CD4-positive, alpha-beta T cell treated with Interferon alpha-2 for 1 hour (primary cell): Measurements from ENCODE around the gene ZCCHC8.

Experiments used
- DNase-seq, 2 donors: peaks; one replicate each; pipeline ENCODE4 v3.0.0-alpha.2; 2020 to 2022

The ZCCHC8 gene

GRCh38 chr12:122421821-122422729, 78.7 kb downstream of the ZCCHC8 start, which contains the start of gene CLIP1:
TSS of gene CLIP1 (minus strand) at chr12:122422669. CDS start at chr12:122380452, 42,217 bp downstream.
- peak; percentile 56 to 76 for DNase-seq
